Activated CD4-positive, alpha-beta T cell treated with anti-CD3 and anti-CD28 coated beads, Interleukin-2, amount 50 U/mL, for 48 hours (primary cell): ENCODE results near the gene GNAI3.

Experiments used
- DNase-seq, 2 experiments: peaks; one replicate each; pipeline ENCODE4 v3.0.0-alpha.2; 2020

GNAI3 gene

DNA sequence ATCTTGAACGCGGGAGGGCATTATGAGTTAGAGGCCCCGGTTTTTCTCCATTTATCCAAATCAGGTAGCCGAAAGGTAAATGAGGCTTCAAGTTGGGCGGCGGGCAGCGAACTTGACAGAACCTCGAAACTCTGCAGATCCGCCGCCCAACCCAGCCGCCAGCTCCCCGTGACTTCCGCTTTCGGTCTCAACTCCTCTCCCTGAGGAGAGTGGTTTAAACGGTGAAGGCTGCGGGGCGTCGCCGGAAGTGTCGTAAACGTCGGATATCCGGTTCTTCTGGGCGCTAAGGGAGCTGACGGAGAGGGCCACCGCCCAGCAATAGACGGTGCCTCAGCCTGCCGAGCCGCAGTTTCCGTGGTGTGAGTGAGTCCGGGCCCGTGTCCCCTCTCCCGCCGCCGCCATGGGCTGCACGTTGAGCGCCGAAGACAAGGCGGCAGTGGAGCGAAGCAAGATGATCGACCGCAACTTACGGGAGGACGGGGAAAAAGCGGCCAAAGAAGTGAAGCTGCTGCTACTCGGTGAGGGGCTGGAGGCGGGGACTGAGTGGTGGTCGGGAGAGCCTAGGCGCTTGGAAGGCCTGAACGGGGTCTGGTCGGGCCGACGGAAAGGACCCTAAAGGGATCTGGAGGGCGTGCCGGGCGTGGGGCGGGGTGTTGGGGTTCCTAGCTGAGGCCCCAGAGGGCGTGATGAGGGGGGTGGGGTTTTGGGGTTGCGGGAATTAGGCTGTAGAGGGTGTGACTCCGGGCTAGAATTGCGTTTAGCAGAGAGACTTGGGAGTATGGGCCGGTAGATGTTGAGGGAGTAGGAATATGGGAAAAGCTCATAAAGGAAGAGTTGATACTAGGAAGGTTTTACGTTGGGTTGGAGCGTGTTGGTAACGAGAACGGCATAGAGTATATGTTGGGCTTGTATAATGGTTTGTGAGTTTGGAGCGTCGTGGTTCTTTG lies at the start of gene GNAI3:
TSS of gene GNAI3 (plus strand) at position 295 of the 947 bp plus-strand sequence. CDS start at position 401, 106 bp downstream.
- DNase-seq, result peak; percentile 95 to 97

DNA sequence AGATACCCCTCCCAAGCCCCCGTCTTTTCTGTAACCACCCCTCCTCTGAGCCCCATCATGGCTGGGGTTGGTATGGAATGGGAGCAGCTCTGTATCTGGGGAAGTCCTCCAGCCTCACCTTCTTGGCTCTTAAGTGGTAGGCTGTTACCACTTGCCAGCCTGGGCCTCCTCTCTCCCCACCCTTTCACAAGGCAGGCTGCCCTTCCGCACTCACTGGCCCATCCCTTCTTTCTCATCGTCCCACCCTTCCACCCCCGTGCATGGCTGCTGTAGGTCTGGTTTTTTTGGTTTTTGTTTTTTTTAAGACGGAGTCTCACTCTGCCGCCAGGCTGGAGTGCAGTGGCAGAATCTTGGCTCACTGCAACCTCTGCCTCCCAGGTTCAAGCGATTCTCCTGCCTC lies 49.3 kb upstream of the GNAI3 start:
- DNase-seq, result no peak

DNA sequence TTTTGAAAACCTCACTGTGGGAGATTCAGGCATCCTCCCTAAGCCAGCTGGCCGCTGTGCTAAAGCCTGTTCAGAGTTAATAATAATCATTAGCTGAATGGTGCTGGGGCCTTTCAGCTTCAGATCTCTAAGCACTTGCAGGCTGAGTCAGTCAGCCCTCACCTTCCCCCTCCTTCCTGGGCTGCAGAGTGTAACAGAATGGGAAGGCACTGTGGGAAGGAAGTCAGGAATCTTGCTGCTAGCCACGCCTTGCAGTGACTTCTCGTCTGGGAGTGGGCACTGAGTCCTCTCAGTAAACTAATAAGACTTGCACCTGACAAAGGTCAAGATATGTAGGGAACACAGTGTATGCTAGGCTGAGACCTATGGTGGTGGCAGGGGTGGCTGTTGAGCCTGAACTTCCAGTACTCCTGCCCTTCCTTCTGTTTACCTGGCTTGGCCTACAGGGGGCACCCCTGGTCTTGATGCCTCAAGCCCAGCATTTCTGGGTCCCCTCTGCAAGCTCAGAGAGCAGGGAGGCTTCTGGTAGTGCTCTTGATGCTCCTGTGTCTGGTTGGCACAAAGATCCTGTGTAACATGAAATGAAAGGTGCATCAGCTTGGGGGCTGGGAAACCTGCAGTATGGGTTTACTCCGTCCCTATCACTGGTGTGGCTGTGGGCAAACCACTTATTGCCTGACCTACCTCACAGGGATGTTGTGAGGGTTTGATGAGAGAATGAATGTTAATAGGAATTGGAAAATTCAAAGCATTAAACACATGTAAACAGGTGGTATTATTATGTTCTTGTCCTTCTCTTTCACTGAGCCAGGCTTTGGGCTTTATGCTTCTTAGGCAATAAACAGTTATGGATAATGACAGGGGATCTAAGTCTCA lies 48.5 kb upstream of the GNAI3 start:
- peak; percentile 75 to 77 for DNase-seq

DNA sequence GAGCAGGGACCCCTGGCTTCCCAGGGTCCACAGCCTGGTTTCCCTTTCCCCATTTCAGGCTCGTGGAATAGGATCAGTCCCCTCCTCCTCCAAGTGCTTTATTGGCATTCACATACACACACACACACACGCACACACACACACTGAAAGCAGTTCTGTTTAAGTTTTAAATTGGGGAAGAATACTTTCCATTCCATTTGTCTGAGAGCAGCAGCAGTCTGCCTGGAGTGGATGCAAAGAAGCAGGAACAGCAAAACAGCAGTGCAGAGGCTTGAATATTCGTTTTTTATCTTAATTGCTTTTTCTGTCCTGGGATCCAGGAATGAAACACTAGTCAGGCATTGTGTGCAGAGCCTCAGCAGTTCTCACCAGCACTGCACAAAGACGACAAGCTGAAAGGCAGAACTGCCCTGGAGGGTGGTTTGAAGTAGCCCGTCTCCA lies 47.5 kb upstream of the GNAI3 start:
- no peak for DNase-seq

DNA sequence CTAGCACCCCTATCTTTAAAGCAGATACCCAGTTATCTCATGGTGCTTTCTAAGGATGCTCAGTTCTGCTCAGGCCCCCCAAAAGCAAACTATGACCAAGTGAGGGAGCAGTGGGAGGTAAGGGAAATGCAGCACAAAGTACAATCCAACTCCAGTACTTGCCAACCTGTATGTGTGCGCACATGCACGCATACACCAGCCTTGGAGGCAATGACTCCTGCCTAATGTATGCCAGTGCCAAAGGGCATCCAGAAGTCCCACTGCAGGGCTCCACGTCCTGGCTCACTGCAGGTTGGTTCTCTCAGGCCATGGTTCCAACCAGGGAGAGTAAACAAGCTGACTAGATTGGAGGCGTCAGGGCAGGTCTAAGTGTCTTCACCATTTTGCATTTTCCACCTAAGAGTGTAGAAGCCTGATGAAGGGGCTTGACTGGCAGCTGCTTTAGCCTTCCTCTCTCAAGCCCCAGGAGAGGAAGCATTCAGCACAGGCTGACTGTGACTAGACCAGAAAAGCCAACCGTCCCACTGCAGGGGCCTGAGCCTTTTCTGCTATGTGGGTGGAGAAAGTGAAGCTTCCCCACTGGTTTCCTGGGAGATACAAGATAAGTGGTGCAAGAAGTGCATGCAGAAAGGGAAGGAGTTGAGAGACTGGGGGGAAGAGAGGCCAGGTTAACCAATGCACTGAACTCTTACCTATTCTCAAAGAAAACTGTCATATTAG lies 46.6 kb upstream of the GNAI3 start:
- no peak for DNase-seq

DNA sequence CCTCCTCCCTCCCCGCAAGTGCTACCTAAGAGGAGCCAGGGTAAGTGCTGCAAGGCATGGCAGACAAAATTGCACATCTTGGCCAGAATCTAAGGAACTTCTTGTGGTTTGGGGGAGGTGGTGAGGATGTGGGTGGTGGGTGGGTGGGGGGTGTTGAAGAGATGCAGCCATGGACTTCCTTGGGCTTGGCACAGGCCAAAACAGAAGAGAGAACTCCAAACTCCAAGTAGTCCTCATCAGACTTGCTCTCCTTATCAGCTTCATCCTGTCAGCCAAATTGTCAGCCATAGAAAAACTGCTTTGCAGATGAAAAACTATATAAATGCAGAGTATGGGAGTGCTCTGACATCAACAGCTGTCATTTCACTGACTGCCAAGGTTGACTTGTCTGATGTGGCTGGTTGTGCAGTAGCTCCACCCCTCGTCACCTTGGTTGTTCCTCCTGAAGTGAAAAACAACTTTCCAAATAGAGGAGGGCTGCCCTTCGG lies 46.0 kb upstream of the GNAI3 start:
- peak in 1 of 2 experiments; percentile 27 for DNase-seq

DNA sequence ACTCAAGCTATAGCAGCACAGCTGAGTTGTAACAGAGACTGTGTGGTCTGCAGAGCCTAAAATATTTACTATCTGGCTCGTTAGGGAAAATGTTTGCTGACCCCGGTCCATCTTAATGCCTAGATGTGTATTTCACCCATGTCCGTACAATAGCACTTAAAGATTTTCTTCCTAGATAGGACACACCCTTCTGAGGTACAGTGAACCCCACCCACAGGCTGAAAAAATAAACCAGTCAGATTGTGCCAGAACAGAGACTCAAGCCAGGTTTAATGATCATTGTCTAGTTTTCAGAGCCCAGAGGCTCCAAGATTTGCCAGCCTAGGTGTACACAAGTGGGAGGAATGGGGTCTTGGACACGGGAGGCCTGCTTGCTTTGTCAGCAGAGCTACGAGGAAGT lies 44.5 kb upstream of the GNAI3 start:
- DNase-seq, result no peak

DNA sequence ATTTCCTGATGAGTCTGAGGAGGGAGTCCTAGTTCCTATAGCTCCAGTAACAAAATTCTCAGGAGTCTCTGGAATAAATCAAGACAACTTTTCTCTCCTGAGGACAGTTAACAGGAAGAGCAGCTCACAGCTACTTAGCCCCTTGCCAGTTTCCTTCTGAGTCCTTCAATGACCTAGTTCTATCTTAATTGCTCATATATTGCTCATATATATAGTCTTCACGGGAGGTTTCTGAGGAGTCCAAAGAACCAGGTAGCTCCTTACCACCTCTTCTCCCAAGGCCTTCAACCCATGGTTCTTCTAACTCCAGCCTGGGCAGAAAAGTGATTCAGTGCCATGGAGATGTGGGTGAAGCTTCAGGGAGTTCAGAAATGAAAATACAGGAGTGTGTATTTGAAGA lies 43.4 kb upstream of the GNAI3 start:
- no peak for DNase-seq

DNA sequence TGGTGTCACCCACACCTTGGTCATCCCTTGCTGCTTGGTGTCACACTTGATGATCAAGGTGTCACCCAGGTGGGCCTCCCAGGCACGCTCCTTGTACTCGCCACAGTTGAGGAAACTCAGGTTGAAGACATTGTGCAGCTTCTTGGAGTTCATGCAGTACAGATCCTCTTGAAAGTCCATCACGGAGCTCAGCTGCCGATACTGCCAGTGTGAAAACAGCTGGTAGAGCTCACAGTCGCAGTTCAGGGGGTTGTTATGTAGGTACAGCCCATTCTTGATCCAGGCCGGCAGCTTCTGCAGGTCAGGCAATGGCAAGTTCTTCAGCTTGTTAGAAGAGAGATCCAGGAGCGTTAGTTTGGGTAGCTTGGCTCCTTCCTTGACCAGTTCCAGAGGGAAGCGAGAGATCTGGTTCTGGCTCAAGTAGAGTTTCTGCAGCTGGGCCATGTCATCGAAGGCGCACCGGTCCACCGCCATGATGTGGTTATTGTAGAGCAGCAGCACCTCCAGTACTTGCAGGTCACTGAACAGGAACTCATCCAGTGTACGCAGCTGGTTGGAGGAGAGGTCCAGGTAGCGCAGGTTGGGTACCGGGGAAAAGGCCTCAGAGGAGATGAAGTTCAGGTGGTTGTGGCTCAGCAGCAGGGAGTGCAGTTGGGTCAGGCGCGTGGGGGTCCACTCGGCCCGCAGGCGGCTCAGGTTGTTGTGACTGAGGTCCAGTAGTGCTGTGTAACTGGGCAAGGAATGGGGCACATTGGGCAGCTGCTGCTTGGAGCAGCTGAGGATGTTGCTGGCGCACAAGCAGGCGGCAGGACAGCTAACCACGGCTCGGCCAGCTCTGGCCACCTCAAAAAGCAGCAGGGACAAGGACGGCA lies 40.2 kb upstream of the GNAI3 start:
- no peak for DNase-seq

DNA sequence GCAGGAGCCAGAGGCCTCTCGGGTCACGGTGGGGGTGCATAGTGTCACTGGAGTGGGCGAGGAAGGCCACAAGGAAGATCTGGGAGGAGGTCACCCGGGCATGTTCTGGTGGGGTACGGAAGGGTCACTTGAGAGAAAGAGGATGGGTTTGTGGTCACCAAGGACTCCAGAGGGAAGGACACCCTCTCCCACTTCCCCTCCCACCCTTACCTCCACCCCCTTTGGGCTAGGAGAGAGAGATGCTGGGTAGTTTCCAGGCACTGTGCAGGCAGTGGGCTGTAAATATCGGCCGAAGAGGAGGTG lies 39.6 kb upstream of the GNAI3 start:
- DNase-seq, result no peak

DNA sequence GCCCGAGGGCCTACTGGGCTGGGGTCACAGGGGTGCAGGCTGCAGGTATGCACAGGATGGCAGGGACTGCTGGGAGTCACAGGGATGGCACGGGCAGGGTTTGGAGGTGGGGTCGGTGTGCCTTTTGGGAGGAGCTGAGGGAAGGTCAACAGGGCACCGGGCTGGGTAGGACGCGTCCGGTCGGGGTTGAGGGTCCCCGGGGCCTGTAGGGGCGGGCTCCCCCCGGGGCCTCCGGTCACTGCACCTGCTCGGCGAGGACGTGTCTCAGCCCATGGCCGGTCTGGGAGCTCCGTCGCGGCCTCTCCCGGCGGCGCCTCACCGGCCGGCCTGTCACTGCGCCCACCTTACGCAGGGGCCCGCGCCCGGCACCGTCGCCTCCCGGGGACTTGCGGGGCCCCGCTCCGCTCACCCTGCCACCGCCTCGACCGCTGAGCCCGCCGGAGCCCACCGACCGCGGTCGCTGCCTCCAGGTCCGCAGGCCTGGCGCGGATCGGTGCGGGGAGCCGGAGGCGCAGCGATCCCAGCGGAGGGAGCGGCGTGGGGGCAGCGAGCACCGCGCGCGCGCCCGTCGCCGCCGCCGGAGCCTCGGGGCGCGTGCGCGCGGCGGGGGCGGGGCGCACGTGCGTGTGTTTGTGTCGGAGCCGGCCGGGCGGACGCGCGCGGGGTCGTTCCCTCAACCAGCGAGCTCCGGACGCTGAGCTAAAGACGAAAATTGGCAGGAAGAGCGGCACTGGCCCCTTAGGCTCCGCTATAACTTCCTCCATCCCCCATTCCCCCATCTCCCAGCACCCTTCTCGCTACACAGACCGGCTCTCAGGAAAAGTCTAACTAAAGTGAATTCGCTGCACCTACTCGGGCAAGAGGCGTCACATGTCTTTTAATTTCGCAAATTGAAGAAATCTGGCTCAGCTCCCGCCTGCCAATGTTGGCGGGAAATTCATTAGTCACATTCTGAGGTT lies 39.0 kb upstream of the GNAI3 start, which contains the start of gene AMIGO1:
TSS of gene AMIGO1 (minus strand) at position 552 of the 959 bp plus-strand sequence. CDS start 815 bp downstream, outside the sequence.
- peak; percentile 65 to 68 for DNase-seq

DNA sequence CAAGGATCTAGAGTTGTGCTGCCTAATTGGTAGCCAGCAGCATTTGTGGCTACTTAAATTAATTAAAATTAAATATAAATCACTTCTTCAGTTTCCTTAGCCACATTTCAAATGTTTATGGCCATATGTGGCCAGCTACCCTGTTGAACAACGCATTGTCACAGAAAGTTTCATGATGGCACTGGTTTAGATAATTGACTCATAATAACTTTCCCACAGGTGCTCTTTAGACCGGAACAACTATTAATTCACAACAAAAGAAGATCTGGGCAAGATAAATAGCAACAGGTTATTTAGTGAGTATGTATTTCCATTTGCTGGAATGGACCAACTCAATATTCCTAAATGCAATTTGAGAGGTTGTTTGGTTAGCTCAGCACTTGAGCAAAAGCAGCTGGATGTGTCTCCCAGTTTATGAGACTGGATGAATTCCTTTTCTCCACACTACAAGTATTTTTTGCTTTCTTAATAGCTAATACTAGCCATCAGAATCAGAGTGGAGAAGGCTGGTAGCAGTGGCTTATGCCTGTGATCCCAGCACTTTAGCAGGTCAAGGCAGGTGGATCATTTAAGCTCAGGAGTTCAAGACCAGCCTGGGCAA lies 35.2 kb upstream of the GNAI3 start:
- DNase-seq, result no peak

DNA sequence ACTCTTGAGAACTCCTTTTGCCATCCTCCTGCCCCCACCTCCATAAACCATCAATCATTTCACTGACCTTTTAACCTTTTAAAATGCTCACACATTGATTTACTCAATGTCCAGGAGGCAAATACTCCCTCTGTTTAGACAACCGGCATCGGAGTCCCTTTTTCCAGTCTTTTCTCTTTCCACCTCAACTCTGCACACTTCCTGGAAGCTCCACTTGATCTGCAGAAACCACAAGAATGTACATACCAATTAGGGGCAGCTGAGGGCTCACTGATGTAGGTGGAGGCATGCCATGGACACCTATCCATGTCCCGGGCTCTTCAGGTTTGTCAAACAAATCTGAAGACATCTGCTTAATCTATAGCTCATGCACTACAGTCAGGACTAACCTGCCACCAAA lies 33.6 kb upstream of the GNAI3 start:
- DNase-seq, result no peak

DNA sequence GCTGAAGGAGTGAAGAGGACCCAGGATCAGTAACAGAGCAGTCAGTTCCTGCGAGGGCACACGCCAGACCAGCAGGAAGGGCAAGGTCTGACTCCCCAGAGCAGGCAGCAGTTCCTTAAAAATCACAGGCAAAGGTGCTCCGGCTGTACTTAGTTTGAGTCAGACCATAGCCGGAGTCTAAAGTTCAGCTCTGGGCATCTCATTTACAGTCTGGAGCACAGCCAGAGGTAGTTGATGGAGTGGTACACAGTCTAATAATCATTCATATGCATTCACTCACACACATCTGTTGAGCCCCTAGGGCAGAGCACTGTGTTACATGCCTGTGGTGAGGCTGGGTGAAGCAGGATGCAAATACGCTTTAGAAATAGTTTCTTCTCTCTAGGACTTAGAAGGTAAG lies 31.5 kb upstream of the GNAI3 start:
- no peak for DNase-seq

DNA sequence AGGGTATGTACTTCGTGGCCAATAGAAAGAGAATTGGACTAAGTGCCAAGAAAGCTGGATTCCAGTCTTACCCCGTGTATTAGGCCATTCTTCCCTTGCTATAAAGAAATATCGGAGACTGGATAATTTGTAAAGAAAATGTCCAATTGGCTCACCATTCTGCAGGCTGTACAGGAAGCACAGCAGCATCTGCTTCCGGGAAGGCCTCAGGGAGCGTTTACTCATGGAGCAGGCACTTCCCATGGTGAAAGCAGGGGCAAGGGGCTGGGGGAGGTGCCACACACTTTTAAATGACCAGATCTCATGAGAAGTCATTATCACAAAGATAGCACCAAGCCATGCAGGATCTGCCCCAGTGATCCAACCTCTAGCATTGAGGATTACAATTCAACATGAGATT lies 31.1 kb upstream of the GNAI3 start:
- DNase-seq, result no peak

DNA sequence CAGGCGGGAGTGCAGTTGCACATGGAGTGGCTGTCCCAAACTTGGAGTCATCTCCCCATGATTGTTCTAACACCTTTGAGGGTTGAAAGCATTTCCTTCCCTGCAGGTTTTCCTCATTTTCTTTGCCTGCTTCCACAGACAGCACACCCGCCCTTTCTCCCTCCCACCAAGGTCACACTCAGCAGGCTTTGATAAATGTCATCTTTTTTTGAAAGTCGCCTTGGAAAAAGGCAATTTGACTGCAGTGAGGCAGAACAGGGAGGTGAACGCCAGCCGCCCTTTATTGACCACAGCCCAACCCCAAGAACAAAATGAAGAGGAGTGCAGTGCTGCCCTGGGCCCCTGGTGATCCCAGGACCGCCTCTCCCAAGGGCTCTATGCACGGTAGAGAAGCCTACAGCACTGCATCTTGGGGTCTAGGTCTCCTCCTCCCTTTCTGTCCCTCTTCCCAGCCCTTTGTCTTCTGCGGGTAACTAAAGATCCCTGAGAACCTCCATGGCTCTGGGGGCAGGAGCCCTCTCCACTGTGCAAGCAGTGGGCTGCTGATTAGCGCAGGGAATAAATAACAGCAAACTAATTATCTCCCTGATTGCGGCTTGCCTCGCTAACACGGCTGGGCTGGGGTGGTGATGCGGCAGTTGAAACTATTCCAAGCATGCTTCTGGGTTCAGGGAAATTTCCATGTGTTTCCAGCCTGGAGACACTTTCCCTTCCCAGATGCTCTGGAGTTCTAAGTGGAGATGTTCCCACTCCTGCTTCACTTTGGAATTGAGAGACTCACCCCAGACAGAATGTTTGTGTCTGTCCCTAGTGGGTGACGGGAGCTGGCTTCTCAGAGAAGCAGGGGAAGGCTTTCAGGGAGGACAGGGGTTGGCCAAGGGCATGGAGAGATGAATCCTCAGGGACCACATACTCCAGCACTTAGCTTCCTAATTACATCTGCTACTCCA lies 27.1 kb upstream of the GNAI3 start:
- no peak for DNase-seq

DNA sequence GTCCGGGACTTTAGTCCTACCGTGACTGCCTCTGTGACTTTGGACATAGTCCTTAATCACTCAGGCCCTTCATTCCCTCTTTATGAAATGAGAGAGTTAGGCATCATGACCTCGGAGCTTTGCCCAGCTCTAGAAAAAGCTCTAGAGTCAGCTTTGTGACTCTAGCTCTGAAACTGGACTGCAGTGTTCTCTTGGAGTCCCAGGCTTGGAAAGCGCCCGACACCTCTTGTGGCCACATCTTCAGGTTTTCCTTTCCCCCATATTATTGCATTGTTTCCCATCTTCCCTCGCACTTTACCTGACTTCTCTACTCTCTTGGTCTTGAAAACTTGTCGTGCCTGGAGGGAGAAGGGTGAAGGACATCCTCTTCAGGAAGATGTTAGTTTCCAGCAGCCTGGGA lies 26.4 kb upstream of the GNAI3 start:
- no peak for DNase-seq

DNA sequence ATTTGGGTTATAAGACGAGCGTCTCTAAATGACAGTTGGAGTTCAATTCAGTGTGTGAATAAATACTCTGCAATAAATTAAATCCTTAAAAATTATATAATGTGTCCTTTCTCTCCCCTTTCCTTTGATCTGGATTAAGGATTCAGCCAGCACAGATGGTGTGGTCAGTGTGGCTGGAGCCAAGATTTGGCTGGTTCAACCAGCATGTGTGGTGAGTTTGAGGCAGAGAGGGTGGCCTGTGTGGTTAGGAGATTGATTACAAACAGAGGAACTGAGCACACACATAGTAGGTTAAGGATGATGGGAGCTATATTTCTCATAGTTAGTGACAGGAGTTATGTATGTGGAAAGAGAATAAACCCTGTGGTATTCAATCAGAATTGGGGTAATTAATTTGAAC lies 24.7 kb upstream of the GNAI3 start:
- no peak for DNase-seq
